ENCODE data around the gene DNASE2.

Gene DNASE2

GRCh38 chr19:12828494-12828893 is 52.8 kb downstream of the DNASE2 start:
- ChIA-PET CTCF (interaction anchor here (0.7 to 2.0 kb wide), 4 partner anchors 16 to 87 kb away, joined by 3 to 8 read pairs (median 4); no protein-coding TSS in a partner anchor), POLR2A (interaction anchor here (0.8 kb wide), 1 partner anchor 37 kb away, joined by 6 read pairs; the partner anchor contains the start of gene JUNB)
- DNase-seq (ENCODE audit: low read depth, low spot score), result no peak
- no peak overlapping the region for H3K4me3 ChIP-seq (ENCODE audit: low read depth, low read length)
- no peak for TF ChIP-seq CTCF (IDR thresholded peaks at IDR 0.05; ENCODE audit: insufficient read depth, low read length, missing control alignments)

DNA sequence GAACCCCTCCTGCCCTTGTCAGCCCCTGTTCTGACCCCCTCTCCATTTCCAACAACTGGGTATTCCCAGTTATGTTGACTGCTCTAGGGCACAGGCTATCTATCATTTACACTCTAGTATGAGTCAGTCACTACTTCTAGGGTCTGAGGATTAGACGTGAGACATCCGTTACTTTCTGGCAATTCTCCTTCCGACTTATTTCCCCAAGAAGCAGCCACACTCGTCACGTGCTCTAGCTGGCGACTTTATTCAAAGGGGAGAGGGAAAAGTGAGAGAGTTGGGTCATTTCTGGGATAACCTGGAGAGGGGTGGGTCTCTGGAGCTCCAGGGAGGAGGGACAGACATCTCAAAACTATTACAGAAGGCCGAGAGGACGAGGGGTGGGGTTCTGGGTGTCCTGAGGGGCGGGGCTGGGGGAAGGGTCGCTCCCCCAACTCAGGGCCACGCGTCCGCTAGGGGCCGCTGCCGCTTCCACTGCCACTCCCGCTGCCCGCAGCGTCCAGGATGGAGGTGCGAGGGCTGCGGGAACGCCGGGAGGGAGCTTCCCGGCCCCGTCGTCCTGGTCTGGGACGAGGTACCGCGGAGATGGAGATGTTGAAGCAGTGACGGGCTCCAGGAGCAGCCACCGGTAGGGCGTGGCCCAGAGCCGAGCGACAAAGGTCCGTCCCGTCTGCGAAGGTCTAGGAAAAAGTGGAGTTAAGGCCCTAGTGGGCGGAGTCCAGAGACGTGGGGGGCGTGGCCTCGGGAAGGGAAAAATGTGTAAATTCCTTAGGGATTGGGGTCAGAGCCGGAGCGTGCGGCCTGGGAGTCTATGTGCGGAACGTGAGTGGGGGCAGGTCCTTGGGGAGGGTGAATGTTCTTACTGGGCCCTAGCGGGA is 55.8 kb downstream of the DNASE2 start:
- ChIA-PET POLR2A (no interaction called here), CTCF (interaction anchor here (0.6 to 3.4 kb wide), 12 partner anchors 9 to 420 kb away, joined by 3 to 23 read pairs (median 6); partner anchors contain the start of genes GCDH and RTBDN)
- peak; percentile 46 for TF ChIP-seq CTCF (IDR thresholded peaks at IDR 0.05; ENCODE audit: insufficient read depth, low read length, missing control alignments)
- no peak for DNase-seq (ENCODE audit: low read depth, low spot score)
- peak overlapping the region; percentile 12; the same call in 1 of the 2 replicates for H3K4me3 ChIP-seq (ENCODE audit: low read depth, low read length)
